Right renal cortex interstitium (tissue), 3 donors: ENCODE measurements around the gene ULK4. TPM values are rescaled to one million over a fixed set of nuclear protein-coding genes. Genes with fewer than 3 reads are reported as not detected.
"Not testable (repeated sequence)": the region's sequence is repeated elsewhere in the genome, so short reads cannot be mapped to it uniquely, and the experiment has no call there.

Experiments
- DNase-seq, 3 donors: peaks; one replicate each; pipeline ENCODE4 v3.0.0-alpha.2; 2013; ENCODE audit warnings: low read depth in 3 of 3, low spot score in 2 of 3
- polyA plus RNA-seq, 3 donors: library from polyadenylated mRNA; unstranded; fragments of 120-200 nt; gene quantifications; one replicate each; pipeline ENCODE4 v1.2.1, GENCODE V29; 2013; ENCODE audit not compliant: insufficient read length in 3 of 3

ULK4 gene
- polyA plus RNA-seq, 3 donors = 4.7 to 5.3 (median 4.8) TPM

DNA sequence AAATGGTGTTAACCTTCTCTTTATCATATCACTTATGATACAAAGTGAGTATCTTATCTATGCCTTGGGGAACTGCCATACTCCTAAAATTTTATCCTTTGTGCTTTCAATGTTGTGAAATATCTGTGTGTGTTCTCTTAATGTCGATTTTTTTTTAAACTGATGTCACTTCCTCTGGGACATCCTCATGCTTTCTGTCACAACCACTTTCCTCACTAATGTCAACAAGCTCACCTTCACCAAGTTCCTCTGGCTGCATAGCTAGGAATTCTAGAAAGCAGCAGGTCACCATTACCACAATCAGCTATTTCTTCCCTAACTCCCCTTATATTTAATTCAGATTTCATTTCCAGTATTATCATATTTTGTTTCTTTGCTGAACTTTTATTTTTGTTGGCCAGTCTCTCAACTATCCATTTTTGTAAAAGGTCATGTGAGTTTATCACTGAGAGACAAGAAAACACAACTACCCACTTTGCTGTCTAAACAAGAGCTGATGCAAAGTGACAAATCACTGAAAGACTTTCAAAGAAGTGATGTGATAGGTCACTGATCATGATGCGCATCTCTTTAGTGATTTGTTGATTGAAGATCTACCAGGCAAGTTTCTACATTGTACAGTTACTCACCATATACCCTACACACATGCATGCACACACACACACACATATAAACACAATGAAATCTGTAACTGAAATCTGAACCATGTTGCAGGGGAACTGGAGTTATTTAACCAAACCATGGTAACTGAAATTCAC, 369.0 kb downstream of the ULK4 start:
- DNase-seq = no peak

DNA sequence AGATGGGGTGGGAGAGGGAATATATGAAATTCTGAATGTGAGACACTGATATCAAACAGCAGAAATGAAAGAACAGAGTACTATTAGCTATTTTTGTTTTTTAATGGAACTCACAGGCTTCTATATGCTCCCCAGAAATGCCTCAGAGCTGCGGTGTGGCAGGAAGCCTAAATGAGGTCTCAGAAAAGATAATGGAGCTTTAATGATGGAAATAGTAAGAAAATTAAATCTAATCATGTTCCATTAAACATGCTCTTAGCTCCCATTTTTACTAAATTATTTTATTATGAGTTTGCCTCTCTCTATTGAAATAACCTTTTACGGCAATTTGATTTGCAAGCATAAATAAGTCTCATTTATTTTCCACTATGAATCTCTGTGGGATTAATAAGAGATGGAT, 378.9 kb downstream of the ULK4 start:
- no peak for DNase-seq

DNA sequence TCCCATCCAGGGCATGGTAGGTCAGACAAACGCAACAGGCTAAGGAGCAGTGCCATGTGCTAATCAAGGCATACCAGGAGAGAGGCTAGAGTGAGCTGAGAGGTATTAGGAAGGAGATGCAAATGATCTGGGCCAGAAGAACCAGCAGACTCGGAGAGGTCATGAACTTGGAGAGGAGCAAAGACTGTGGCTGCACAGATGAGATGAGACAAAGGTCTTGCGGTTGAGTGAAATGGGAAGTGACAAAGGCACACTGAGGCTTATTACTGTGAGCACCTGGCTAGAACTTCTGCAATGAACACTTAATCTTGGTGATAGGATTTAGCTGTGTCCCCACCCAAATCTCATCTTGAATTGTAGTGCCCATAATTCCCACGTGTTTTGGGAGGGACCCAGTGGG, 380.2 kb downstream of the ULK4 start:
- no peak for DNase-seq

DNA sequence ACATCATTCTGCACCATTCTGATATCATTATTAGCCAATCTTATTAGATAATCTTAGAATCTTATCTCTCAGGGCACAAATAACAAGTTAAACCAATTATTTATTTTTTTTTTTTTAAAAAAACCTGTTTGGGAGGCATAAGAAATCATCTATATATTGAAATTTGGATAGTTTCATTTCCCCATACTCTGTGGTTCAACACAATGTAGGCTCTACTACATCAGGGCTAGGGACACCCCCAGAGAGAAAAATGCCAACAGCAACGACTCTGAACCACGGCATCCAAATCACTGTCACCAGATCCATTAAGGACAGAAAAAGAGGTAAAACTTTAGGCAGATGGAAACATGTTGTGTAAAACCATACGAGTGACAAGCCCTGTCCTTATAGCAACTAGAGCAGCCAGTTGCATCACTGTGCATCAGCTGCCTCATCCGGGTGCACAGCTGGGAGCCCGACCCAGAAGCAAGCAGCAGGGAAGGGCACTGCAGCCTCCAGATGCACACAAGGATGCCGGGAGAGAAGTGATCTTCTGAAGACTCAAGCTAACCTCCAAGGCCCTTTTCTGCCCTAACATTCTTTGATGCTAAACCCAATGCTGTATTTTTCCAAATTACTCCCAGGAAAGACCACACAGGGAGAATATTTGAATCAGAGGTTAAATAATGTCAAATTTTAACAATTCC, 381.5 kb downstream of the ULK4 start:
- DNase-seq = no peak

DNA sequence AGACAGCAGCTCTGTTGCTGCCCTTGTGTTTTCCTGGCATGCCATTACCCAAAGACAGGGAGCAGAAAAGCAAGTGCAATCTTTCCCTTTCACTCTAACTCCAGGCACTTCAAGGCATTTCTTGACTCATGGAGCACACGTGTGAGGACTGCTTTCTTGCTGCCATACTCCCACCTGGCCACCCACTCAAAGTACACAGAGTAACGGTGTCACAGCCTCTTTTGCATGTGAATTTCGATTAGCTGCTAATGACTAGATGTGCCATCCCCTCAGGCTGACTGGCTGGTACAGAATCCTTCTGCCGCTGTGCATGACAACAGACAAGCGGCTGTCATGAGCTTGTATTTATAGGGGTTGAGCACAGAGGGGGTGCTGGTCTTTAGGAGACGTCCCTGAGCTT, 382.0 kb downstream of the ULK4 start:
- DNase-seq = no peak

DNA sequence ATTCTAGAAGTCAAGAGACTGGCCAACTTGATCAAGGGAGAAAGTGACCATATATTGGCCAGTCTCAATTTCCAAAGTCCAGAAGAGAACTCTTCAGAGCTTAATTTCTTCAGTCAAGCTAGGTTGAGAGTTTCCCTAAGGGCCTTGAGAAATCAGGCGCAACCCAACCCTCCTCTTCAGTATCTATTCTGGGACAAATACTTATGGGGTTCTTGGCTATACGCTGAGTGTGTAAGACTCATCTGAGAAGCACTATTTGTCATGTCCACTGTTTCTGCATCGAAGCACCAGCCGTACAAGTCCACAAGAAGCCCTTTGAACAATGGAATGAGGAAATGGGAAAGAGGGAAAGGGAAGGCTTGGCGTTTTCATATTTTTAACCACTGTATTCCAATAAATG, 383.1 kb downstream of the ULK4 start:
- no peak for DNase-seq

DNA sequence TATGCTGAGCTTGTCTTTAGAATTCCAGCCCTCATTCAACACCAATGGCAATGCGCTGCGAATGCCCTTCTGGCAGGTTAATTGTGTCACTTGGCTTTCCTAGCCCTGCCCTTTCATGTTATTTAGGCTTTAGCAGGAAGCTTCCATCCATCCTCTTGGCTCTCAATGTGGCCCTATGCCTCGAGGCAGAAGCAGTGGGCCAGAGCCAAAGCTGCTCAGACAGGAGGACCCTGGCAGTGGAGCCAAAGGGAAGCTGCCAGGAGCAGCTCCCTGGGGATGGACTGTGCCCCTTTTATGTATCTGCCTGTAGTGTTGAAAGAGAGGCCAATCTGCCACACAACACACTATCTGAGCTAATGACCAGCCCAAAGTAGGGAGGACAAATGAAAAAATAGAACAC, 386.2 kb downstream of the ULK4 start:
- DNase-seq = no peak

DNA sequence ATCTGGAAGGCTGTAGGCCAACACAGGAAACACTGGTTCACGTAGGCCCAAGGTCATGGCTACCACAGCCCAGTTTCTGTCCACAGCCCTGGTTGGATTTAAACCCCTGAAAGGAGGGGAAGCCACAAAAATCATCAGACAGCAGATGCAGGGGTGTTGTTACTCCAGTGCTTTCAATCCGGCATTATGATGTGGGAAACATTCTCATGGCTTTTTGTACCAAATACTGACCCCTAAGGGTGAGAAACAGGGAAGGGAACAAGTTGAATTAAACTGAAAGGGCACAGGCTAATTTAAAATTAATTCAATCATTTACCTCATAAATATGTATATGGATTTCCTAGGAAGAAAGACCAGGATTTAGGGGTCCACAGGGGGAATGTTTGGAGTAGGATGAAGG, 387.0 kb downstream of the ULK4 start:
- DNase-seq = no peak

DNA sequence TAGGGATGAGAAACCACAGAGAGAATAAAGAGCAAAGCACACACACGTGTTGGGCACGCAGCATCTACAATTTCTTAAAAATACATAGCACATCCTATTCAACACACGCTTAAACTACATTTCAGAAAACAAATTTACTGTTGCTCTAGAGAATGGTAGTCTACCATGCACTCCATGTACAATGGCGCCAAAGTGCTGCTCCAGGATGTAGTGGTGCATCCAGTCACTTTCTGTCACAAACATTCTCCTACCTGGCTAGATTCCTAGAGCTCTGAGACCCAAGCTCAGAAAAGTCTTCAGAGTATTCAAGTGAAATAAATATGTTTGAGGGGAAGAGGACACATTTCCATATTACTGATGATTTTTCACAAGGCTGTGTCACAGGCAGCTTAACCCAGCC, 388.3 kb downstream of the ULK4 start:
- DNase-seq = no peak

DNA sequence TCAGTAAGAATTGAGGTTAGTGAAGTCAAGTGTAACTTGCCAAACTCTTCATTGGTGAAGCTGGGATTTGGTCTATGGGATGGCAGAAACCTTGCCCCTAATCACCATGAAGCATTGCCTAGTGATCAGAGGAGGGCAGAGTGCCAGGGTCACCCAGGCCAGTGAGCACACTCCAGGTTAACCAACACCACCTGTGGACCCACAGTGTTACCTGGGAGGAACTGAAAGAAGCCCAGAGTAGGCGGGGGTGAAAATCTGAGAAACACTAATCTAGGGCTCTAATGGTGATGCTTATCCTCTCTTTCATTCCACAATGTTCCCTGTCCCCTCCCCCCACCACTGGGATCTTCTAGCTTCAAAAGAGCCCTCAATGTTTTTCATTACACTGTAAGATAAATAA, 389.8 kb downstream of the ULK4 start:
- no peak for DNase-seq

DNA sequence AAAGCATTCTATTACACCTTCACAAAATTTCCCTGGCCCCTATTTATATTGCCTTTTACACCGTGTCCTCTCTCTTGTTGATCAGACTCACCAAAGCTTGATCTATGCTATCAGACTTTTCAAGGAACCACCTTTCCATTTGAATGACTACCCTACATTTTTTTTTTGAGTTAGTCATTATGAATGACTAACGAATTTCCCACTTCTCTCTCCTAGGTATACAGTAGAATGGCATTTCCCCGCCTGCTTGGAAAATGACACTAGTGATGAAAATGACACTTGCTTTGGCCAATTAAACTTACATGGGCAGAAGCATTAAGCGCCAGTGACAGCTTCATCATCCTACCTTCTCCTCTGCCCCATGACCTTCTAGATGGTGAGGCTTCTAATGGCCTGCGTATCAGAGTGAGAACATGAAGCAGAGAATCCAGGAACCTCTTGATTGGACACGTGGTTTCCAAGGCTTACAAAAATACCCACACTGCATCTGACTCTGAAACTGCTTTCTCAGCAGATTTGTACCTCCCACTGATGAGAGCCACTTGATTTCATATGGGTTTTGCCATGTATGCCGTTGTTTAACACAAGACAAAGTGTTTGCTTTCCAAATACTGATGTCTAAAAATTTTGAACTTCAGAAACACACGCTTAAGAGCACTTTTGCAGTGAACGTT, 392.1 kb downstream of the ULK4 start:
- DNase-seq = no peak

DNA sequence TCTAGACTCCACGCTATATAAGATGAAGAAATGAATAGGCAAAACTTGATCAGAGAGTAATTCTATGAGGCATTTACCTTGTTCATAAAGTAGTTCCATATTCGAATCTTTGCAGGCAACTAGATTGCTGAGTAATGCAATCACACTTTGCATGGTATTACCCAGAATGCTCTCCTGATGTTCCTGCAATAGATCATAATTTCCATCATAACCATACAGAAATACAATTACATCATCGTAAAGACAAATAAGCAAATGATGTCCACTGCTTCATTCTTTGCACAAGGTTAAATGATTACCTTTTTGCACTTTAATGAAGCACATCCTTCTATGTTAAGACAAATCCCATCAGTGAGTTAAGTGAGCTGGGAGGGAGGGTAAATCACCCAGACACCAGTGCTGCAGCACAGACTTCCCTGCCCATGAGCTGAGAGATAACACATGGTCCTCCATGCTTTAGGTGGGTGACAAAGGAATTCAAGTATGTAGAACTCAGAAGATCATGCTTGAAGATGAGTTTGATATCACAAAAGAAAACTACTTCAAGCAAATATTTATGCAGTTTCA, 395.9 kb downstream of the ULK4 start:
- DNase-seq = no peak

DNA sequence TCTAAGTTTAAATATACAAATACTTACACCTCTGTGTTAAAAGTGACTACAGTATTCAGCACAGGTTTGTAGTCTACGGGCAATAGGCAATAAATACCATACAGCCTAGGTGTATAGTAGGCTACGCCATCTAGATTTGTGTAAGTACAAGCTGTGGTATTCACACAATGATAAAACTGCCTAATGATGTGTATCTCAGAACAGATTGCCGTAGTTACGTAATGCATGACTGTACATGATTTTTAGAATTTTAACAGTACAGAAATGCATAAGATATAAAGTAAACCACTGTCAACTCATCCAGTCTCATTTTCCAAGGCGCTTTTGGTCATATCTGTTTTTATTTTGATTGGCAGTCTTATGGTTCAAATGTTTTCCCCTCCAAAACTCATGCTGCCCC, 396.9 kb downstream of the ULK4 start:
- DNase-seq = no peak

DNA sequence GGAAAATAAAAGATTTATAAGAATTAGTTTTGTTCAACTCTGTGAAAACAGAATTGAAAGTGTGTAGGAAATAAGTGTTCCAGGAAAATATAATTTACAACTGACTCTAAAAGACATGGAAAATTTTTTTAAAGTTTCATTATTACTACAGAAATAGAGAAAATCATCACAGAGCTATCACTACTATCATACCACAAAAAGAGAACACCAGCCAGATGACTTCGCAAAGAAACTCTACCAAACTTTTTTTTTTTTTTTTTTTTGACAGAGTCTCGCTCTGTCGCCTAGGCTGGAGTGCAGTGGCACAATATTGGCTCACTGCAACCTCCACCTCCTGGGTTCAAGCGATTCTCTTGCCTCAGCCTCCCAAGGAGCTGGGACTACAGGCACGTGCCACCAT, 405.7 kb downstream of the ULK4 start:
- not testable (repeated sequence) for DNase-seq

DNA sequence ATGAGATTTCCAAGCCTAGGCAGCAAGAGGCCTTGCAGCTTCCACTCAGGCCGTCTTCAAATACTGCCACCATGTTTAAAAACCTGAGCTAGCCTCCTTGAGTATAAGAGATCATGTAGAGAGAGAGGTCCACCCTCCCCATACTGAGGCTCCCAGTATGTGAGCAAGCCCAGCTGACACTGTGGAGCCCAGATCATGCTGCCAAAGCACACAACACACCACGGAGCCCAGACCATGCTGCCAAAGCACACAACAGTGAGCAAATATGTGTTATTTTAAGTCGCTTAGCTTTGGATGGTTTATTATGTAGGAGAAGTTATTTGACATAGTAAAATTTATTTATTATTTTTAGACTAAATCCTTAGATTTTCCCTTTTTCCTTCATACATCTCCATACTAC, 428.9 kb downstream of the ULK4 start:
- DNase-seq = no peak

DNA sequence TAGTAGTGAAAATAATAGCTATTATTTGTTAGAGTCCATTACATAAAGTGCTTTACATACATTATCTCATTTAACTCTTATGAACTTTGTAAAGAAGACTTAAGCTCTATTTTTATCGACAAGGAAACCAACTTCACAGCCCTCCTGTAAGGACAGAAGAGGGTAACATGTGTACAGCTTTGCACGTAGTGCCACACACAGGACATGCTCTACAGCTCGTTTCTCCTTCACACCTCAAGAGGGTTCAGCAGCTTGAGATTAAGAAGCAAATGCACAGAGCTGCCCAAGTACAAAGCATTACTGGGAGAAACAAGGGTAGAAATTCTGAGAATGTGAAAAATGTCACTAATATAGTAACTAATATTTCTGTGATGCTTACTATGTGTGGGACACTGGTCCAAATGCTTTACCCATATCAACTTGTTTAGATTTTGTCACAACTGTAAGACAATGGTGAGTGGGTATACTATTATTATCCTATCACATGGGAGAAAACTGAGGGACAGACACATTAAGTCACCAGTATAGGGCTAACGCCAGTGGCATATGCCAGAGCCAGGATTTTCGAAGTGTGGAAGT, 434.8 kb downstream of the ULK4 start:
- no peak for DNase-seq

DNA sequence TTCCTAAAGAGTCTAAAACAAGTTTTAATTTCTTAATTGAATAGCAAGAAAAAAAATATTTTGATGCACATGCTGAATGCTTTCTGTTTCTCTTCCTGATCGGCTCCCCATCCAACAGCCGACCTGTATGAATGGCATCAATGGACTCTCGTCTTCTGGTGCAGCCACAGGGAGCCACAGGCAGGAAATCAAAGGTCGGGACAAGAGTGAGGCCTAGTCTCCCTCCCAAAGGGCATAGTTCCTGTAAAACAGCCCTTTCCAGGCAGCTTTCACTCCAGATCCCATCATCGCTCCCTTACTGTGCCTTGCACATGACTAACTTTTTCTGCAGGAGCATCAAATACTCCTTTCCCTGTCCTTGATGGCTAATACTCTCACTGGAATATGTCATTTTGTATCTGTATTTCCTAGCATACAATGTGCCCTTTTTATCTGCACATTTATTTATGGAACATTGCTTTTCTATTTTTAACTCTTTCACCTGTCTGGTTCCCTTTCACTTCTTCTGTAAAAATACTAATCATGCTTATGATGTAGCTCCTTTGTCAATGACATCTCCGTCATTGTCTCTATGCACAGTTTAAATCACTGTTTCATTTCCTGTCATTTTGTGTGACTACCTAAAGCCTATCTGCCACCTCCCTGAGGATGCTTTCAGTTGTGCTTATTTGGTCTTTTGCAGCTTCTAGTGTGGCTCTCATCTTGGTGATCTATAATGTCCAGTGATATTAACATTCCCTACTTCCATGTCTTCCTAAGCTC, 436.4 kb downstream of the ULK4 start:
- DNase-seq = no peak

DNA sequence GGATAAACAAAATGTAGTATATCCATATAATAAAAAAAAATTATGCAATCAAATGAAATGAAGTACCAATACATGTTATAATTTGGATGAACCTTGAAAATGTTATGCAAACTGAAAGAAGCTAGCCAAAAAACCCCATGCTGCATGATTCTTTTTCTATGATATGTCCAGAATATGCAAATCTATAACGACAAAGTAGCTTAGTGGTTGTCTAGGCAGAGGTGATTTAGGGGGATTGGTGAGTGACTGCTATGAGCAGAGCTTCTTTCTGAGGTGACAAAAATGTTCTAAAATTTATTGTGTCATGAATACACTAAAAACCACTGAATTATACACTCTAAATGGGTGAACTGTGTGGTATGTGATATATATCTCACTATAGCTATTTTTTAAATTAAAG, 438.0 kb downstream of the ULK4 start:
- no peak for DNase-seq

DNA sequence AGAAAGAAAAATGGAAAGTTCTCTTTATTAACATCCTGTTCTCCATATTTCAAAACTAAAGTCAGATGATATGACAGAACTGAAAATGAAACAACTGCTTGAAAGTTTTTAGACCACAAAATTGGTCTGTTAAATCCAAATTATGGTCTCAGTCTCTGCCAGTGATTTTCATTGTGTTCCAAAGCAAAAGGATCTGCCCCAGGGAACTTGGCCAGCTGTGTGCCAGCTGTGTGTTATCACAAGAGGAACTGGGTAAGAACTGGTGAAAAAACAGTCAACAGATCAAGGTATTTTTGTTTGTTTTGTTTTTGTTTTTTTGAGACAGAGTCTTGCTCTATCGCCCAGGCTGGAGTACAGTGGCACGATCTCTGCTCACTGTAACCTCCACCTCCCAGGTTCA, 439.3 kb downstream of the ULK4 start:
- DNase-seq = no peak

DNA sequence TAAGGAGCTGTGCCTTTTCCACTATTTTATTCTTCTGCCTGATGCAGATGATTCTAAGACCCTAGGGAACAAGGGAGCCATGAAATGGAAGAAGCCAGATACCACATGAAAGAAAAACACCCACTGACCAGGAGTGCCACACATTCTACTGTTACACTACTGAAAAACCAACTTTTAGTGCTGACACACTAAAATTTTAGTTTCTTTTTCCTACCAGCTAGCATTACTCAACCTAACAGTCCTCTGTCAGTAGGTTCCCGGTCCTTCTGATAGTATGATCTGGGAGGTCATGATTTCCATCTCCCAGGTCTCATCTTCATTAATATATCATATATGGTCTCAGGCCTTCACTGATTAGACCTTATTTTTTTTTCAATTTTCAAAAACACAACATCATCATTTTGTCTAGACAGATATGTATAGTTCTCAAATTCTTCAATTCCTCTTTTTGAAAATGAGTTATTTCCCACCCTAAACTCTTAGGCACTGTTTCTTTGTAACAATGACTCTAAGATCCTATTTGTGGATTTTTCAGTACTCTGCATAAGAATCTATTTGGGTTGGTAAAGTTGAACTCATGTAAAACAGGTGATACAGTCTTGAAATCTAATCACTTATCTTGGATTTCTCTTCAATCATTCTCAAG, 440.8 kb downstream of the ULK4 start:
- no peak for DNase-seq
